ENCODE results near the gene SLIT1.

Gene SLIT1

GRCh38 chr10:97179311-97179710 lies 6.4 kb downstream of the SLIT1 start:
- TF ChIP-seq CTCF (IDR thresholded peaks at IDR 0.05; ENCODE audit: extremely low read depth, missing control alignments), result no peak
- no peak for DNase-seq (ENCODE audit: low spot score)

GRCh38 chr10:97178074-97178473 lies 7.7 kb downstream of the SLIT1 start:
- no peak for DNase-seq (ENCODE audit: low spot score)
- TF ChIP-seq CTCF (IDR thresholded peaks at IDR 0.05; ENCODE audit: extremely low read depth, missing control alignments), result no peak

- no peak for TF ChIP-seq CTCF (IDR thresholded peaks at IDR 0.05; ENCODE audit: extremely low read depth, missing control alignments)
- no peak for DNase-seq (ENCODE audit: low spot score)
Measured at GRCh38 chr10:97176226-97176625, 9.5 kb downstream of the SLIT1 start.

GRCh38 chr10:97175586-97175985 lies 10.2 kb downstream of the SLIT1 start:
- DNase-seq (ENCODE audit: low spot score), result no peak
- no peak for TF ChIP-seq CTCF (IDR thresholded peaks at IDR 0.05; ENCODE audit: extremely low read depth, missing control alignments)

- no peak for TF ChIP-seq CTCF (IDR thresholded peaks at IDR 0.05; ENCODE audit: extremely low read depth, missing control alignments)
- DNase-seq (ENCODE audit: low spot score), result no peak
Measured at GRCh38 chr10:97174941-97175340, 10.8 kb downstream of the SLIT1 start.

GRCh38 chr10:97174276-97174775 lies 11.4 kb downstream of the SLIT1 start:
- TF ChIP-seq CTCF (IDR thresholded peaks at IDR 0.05; ENCODE audit: extremely low read depth, missing control alignments), result no peak
- DNase-seq (ENCODE audit: low spot score), result no peak

- TF ChIP-seq CTCF (IDR thresholded peaks at IDR 0.05; ENCODE audit: extremely low read depth, missing control alignments), result no peak
- no peak for DNase-seq (ENCODE audit: low spot score)
Measured at GRCh38 chr10:97173036-97173435, 12.7 kb downstream of the SLIT1 start.
